ENCODE results near the gene SFXN5. TPM values are rescaled to one million over a fixed set of nuclear protein-coding genes. Genes with fewer than 3 reads are reported as not detected.

SFXN5 gene
- total RNA-seq, 1 donor from 2014 or later: 9.7 TPM

- DNase-seq: no peak
- ATAC-seq (ENCODE audit: poor library complexity): no peak
- intact Hi-C loops (cut with DNase I): no loop called here
Observed at GRCh38 chr2:72927619-72928550, 143.6 kb downstream of the SFXN5 start.

GRCh38 chr2:72926811-72927465, 144.6 kb downstream of the SFXN5 start:
- no peak for ATAC-seq (ENCODE audit: poor library complexity)
- intact Hi-C loops (cut with DNase I): no loop called here
- no peak for DNase-seq

DNA sequence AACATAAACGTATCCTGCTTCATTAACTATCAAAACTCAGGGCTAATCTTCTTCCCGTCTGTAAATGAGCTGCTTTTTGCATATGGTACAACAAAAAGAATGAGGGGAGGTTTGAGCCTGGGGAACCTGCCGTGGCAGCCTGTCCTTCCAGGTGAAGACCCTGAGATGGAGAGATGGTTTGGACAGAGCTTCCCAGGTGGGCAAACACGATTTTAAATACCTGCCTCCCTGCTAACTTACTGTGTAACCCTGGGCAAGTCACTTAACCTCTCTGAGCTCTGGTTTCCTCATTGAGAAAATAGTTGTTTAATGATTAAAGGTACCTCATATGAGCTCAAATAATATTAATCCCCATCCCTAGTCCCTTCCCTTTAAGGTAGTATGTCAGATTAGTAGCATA, 145.1 kb downstream of the SFXN5 start:
- intact Hi-C loops (cut with DNase I): no loop called here
- DNase-seq (no peak), ATAC-seq (ENCODE audit: poor library complexity) (no peak)

- ATAC-seq (ENCODE audit: poor library complexity) (no peak), DNase-seq (no peak)
- intact Hi-C loops (cut with DNase I): no loop called here
Observed at GRCh38 chr2:72925328-72925943, 146.1 kb downstream of the SFXN5 start.

DNA sequence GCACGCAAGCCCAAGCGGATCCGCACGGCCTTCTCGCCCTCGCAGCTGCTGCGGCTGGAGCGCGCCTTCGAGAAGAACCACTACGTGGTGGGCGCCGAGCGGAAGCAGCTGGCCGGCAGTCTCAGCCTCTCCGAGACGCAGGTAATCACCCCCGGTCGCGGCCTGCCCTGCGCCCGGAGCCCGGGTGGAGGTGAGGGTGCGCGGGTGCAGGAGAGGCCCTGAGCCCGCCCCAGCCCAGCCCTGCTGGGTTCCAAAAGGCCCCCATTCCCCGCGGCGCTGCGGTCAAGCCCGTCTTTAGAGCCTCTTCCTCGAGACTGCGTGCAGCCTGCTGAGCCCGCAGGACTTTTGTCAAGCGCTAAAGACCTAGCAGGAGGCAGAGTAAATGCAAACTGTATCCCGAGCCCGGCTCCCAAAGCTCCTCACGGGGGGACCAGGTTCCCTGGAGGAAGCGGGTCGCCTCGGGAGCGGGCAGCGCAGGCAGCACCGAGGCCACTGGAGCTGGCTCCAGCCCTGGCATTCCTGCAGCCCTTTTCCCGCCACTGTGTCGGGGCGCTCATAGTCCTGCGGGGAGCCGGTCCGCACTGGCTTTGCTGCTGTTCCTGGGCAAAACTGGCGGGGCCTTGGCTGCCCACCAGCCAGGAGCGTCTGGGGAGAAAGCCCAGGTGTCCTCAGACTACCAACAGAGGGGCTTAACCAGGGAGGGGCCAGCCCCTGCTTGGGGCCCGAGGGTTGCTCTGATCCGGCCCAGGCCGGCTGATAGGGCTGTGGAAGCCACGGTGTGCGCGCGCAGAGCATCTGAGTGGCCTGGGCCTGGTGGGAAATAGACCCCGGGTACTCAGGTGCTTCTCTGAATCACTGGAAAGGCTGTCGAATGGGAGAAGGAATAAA, 146.9 kb downstream of the SFXN5 start:
- no peak for DNase-seq
- intact Hi-C loops (cut with DNase I): no loop called here
- ATAC-seq (ENCODE audit: poor library complexity): no peak

- ATAC-seq (ENCODE audit: poor library complexity) (no peak), DNase-seq (no peak)
- intact Hi-C loops (cut with DNase I): no loop called here
Observed at GRCh38 chr2:72923833-72924352, 147.6 kb downstream of the SFXN5 start.

GRCh38 chr2:72921853-72922252, 149.7 kb downstream of the SFXN5 start:
- ATAC-seq (ENCODE audit: poor library complexity) (no peak), DNase-seq (no peak)
- intact Hi-C loops (cut with DNase I): no loop called here

GRCh38 chr2:72921088-72921851, 150.2 kb downstream of the SFXN5 start:
- DNase-seq (no peak), ATAC-seq (ENCODE audit: poor library complexity) (no peak)
- intact Hi-C loops (cut with DNase I): no loop called here

DNA sequence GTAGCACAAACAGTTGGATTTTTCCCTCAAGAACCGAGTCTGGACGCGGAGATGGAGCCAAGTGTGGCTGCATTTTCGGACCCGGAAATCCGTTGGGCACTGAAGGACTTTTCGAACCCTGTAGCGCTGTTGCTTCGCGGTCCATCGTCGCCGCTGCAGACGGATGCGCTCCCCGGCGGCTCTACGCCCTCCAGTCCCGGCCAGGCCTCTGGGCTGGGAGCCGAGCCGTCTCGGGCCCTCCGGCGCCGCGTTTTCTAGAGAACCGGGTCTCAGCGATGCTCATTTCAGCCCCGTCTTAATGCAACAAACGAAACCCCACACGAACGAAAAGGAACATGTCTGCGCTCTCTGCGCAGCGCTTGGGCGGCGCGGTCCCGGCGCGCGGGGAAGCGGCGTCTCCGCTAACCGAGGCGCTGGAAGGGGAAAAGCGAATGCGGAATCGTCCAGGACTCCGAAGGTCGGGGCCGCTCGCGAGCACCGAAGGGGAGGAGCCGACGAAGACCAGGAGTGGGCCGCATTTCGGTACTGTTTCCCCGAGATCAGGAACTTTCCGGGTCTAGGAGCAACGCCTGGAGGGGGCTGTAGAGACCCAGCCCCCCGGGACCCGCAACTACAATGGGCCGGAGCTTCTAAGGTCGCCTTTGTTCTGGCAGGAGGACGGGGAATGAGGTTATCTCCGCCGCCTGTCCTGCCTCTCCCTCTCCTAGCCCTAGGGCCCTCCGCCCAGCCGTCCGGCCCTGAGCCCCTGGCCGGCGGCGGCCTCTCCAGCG, 151.0 kb downstream of the SFXN5 start:
- ATAC-seq (ENCODE audit: poor library complexity) (no peak), DNase-seq (no peak)
- intact Hi-C loops (cut with DNase I): no loop called here

- no peak for DNase-seq
- intact Hi-C loops (cut with DNase I): no loop called here
- no peak for ATAC-seq (ENCODE audit: poor library complexity)
Observed at GRCh38 chr2:72919414-72920317, 151.8 kb downstream of the SFXN5 start.

- no peak for ATAC-seq (ENCODE audit: poor library complexity)
- DNase-seq: no peak
- intact Hi-C loops (cut with DNase I): no loop called here
Observed at GRCh38 chr2:72917877-72918553, 153.5 kb downstream of the SFXN5 start.

- intact Hi-C loops (cut with DNase I): no loop called here
- DNase-seq (no peak), ATAC-seq (ENCODE audit: poor library complexity) (peak; percentile 66)
Observed at GRCh38 chr2:72917138-72917876, 154.2 kb downstream of the SFXN5 start, which contains the start of gene EMX1. TSS of gene EMX1 (plus strand) at chr2:72917519. CDS start at chr2:72917853, 334 bp downstream.

GRCh38 chr2:72916743-72917137, 154.8 kb downstream of the SFXN5 start:
- ATAC-seq (ENCODE audit: poor library complexity): peak; percentile 8
- no peak for DNase-seq
- intact Hi-C loops (cut with DNase I): no loop called here

DNA sequence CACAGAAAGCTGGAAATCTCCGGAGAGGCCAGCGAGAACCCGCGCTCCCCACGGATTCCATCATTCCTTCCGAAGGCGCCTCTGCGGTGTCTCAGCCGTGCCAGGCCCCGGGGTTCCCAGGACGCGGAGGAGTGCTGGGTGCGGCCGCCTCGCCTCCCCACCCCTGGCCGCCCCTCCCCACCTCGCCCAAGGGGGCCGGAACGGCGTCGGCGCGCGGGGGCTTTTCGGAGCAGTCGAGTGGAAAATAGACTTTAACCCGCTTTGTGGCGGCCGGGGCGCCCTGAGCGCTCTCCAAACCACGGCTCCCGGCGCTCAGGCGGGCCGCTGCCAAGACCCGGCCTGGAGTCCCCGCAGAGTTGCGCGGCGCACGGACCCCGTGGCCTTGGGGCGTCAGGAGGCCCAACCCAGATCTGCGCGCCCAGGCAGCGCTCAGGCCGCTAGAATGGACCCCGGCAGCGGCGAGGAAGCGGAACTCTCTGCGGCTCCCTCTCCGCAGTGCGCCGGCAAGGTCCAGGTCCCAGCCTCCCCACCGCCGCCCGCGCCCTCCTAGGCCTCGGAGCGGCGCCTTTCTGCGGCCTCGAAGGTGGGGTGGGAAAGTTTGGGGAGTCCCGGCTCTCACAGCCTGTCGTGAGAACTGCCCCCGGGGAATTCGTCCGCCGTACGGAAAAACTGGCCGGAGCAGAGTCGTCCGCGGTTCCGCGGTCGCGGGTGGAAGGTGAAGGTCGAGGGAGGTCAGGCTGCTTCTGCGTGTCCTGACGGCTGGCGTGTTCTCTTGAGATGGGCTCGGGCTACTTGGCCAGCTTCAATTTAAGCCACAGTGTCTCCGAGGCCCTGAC, 155.4 kb downstream of the SFXN5 start:
- DNase-seq: no peak
- peak; percentile 73 for ATAC-seq (ENCODE audit: poor library complexity)
- intact Hi-C loops (cut with DNase I): no loop called here
